SU-DHL-6 (cell line): ENCODE data around the gene ARHGAP45.

ENCODE experiments used
- CTCF ChIP-seq: fragments of 200-600 bp; sonication (generic); IDR thresholded peaks from one replicate; pipeline ENCODE4 v1.5.1; 2017; ENCODE audit warnings: antibody characterized with exemption, mild to moderate bottlenecking, low read length, moderate library complexity; ENCODE audit not compliant: insufficient read depth, poor library complexity, severe bottlenecking
- EZH2phosphoT487 ChIP-seq: fragments of 200-600 bp; sonication (generic), shearing (Covaris generic); conservative IDR thresholded peaks from 2 replicates; pipeline ENCODE4 v1.6.1; 2018; ENCODE audit warnings: mild to moderate bottlenecking, antibody characterized with exemption, low read length, moderate library complexity, mixed read lengths

GRCh38 chr19:1027650-1028061 lies 39.3 kb upstream of the ARHGAP45 start:
- TF ChIP-seq CTCF (no peak), EZH2phosphoT487 (no peak)
